GM10266 (cell line): ENCODE measurements around the gene ZNRF1.

Experiments
- DNase-seq: peaks from one replicate; pipeline ENCODE4 v3.0.0; 2012; ENCODE audit errors: extremely low spot score
- CTCF ChIP-seq: IDR thresholded peaks from 2 replicates; pipeline ENCODE4 v1.5.1; 2012; ENCODE audit warnings: mild to moderate bottlenecking, low read depth; ENCODE audit not compliant: control insufficient read depth, insufficient read depth; ENCODE audit errors: missing control alignments

The ZNRF1 gene

GRCh38 chr16:75048530-75048929 lies 49.7 kb downstream of the ZNRF1 start:
- no peak for DNase-seq
- no peak for TF ChIP-seq CTCF

DNA sequence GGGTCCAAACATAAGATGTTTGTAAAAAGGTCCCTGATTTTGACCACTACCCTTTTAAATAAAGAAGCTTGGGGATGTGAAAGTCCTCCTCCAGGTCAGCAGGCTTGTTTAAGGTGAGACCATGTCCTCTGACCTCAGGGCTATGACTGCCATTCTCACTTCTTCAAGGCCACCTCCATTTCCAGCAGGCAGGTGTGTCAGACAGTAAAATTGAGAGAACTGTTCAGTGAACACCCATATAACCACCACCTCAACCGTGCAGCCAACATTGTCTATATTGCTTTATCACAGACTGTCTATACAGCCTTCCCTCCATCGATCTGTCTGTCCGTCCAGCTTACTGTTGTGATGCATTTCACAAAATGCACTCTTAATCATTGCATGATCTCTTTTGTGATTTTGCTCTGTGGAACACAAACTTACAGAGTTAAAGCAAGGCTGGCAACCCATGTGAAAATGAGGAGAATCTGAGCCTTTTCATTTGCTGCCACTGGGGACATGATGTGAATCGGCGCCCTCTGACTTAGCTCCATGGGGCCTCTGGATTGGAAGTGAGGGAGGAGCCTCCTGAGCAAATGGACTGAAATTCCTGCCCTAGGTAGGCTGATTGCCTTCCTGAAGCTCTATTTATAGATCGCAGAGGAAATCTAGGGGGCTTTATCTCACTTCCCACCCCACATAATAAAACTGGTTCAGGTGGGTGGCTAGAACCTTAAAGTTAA lies 53.8 kb downstream of the ZNRF1 start:
- no peak for TF ChIP-seq CTCF

GRCh38 chr16:75053791-75054555 lies 55.1 kb downstream of the ZNRF1 start:
- no peak for DNase-seq
- no peak for TF ChIP-seq CTCF

More for the DNA sequence above, 53.8 kb downstream of the ZNRF1 start:
- DNase-seq, result no peak

DNA sequence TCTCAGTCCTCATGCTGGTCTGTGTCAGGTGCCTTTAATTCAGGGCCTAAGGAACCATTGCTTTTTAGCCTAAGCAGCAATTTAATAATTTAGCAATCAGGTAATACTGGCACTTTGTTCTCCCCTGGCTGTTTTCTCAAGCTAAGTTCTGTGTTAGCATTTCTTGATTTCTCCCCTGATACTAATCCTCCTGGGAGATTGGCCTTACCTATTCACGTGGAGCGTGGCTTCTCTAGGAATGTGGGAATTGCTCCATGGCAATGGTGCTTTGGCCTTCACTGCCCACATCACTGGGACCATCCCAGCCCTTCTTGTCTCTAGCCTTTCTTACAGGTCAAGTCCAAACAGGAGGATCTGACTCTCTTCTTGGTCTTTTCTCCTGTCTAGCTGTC lies 55.7 kb downstream of the ZNRF1 start:
- no peak for DNase-seq
- TF ChIP-seq CTCF, result no peak

GRCh38 chr16:75058806-75059205 lies 60.0 kb downstream of the ZNRF1 start:
- no peak for TF ChIP-seq CTCF
- DNase-seq, result no peak

- TF ChIP-seq CTCF, result no peak
- no peak for DNase-seq
These were observed 60.6 kb downstream of the ZNRF1 start for GRCh38 chr16:75059411-75059810.

DNA sequence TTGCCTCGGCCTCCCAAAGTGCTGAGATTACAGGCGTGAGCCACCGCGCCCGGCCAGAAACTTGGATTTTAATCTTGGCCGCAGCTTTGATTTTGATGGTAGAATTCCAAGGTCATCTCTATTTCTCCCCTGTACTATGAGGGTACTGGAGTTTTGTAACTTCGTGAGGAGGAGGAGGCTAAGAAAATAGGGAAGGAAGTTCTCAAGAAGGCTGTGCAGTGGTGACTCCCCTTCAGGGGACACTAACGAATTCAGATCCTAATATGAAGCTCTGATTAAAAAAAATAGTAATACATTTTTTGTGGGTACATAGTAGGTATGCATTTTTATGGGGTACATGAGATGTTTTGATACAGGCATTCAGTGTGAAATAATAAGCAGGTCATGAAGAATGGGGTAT lies 61.9 kb downstream of the ZNRF1 start:
- TF ChIP-seq CTCF, result no peak
- DNase-seq, result no peak
